GM23338 (cell line): ENCODE measurements around the gene KCTD1. TPM values are rescaled to one million over a fixed set of nuclear protein-coding genes. Genes with fewer than 3 reads are reported as not detected.
A peak's percentile ranks its signal among the peaks of the same experiment; 100 is the strongest.

Experiments
- ATAC-seq: fragments of 200-7000 bp; cut with Tn5 transposase; 3 replicates; pipeline ENCODE4 v1.9.1; 2020
- DNase-seq: peaks from one replicate; pipeline ENCODE4 v3.0.0-alpha.2; 2015; ENCODE audit warnings: low spot score
- H2AFZ ChIP-seq: fragments of 200-600 bp; sonication (generic); 2 replicates; pipeline ENCODE4 v1.8.0; 2016; ENCODE audit warnings: antibody characterized with exemption, mild to moderate bottlenecking, moderate library complexity
- H3F3A ChIP-seq: fragments of 200-600 bp; sonication (generic); replicated peaks from 2 replicates; pipeline ENCODE4 v1.8.0; 2017; ENCODE audit warnings: antibody characterized with exemption, mixed run types, low read depth
- H3K27ac ChIP-seq: fragments of 200-600 bp; sonication (generic); 2 replicates; pipeline ENCODE4 v1.6.1; 2016; ENCODE audit warnings: low read depth
- H3K27me3 ChIP-seq: fragments of 200-600 bp; sonication (generic); 2 replicates; pipeline ENCODE4 v1.8.0; 2016; ENCODE audit warnings: mild to moderate bottlenecking, mixed run types, moderate library complexity; ENCODE audit not compliant: insufficient read depth
- H3K36me3 ChIP-seq: fragments of 200-600 bp; sonication (generic); 2 replicates; pipeline ENCODE4 v1.8.0; 2016; ENCODE audit warnings: mild to moderate bottlenecking; ENCODE audit not compliant: insufficient read depth
- H3K4me1 ChIP-seq: fragments of 200-600 bp; sonication (generic); 2 replicates; pipeline ENCODE4 v1.8.0; 2016; ENCODE audit warnings: mild to moderate bottlenecking, moderate library complexity; ENCODE audit not compliant: insufficient read depth
- H3K4me2 ChIP-seq: fragments of 200-600 bp; sonication (generic); 2 replicates; pipeline ENCODE4 v1.7.1; 2017; ENCODE audit warnings: mixed run types
- H3K4me3 ChIP-seq: fragments of 200-600 bp; sonication (generic); 2 replicates; pipeline ENCODE4 v1.6.1; 2016; ENCODE audit warnings: mixed run types
- H3K79me2 ChIP-seq: fragments of 200-600 bp; sonication (generic); replicated peaks from 2 replicates; pipeline ENCODE4 v1.8.0; 2017; ENCODE audit warnings: mild to moderate bottlenecking; ENCODE audit not compliant: insufficient read depth
- H3K9me2 ChIP-seq: fragments of 200-600 bp; sonication (generic); 2 replicates; pipeline ENCODE4 v1.8.0; 2017; ENCODE audit not compliant: insufficient read depth
- H4K20me1 ChIP-seq: fragments of 200-600 bp; sonication (generic); replicated peaks from 2 replicates; pipeline ENCODE4 v1.8.0; 2017; ENCODE audit warnings: mild to moderate bottlenecking; ENCODE audit not compliant: insufficient read depth
- H3K27ac Mint-ChIP-seq: 2 replicates; pipeline ENCODE4 v1.8.0; 2020; ENCODE audit warnings: inconsistent platforms, mild to moderate bottlenecking, moderate library complexity, mixed read lengths
- H3K27me3 Mint-ChIP-seq: 3 replicates; pipeline ENCODE4 v1.8.0; 2022; ENCODE audit warnings: low read depth, mild to moderate bottlenecking, moderate library complexity, mixed read lengths, inconsistent platforms; ENCODE audit not compliant: insufficient read depth, poor library complexity
- H3K36me3 Mint-ChIP-seq: 3 replicates; pipeline ENCODE4 v1.8.0; 2021; ENCODE audit warnings: low read depth, mild to moderate bottlenecking, inconsistent platforms, moderate library complexity, mixed read lengths
- H3K4me1 Mint-ChIP-seq: 3 replicates; pipeline ENCODE4 v1.8.0; 2020; ENCODE audit warnings: mild to moderate bottlenecking, inconsistent platforms, mixed read lengths
- H3K4me3 Mint-ChIP-seq: 3 replicates; pipeline ENCODE4 v1.8.0; 2021; ENCODE audit warnings: moderate library complexity, mild to moderate bottlenecking, inconsistent platforms, mixed read lengths
- H3K9me3 Mint-ChIP-seq: 3 replicates; pipeline ENCODE4 v1.8.0; 2020; ENCODE audit warnings: moderate library complexity, mild to moderate bottlenecking, inconsistent platforms, mixed read lengths
- CREB1 ChIP-seq: fragments of 250-450 bp; sonication (Bioruptor Pico); IDR thresholded peaks from 2 replicates; pipeline ENCODE4 v1.5.0; 2020; ENCODE audit warnings: low read depth, mild to moderate bottlenecking, moderate library complexity
- CTCF ChIP-seq, 2 experiments: fragments of 200-600 bp in 1 of 2; sonication (generic) in 1 of 2; conservative IDR thresholded peaks; 2 replicates each; pipeline versions ENCODE4 v1.5.1 to v1.6.1; 2016 to 2017; ENCODE audit warnings: antibody characterized with exemption in 2 of 2, low read depth in 2 of 2, mild to moderate bottlenecking in 2 of 2, moderate library complexity in 1 of 2
- ETS1 ChIP-seq: IDR thresholded peaks from 2 replicates; pipeline ENCODE4 v1.6.1; 2016; ENCODE audit warnings: antibody characterized with exemption
- EZH2phosphoT487 ChIP-seq: fragments of 200-600 bp; sonication (generic); IDR thresholded peaks from one replicate; pipeline ENCODE4 v1.8.1; 2018; ENCODE audit warnings: antibody characterized with exemption; ENCODE audit not compliant: unreplicated experiment
- JUNB ChIP-seq: IDR thresholded peaks from one replicate; pipeline ENCODE4 v1.6.1; 2016; ENCODE audit warnings: antibody characterized with exemption; ENCODE audit not compliant: unreplicated experiment
- NANOG ChIP-seq: IDR thresholded peaks from 2 replicates; pipeline ENCODE4 v1.6.1; 2016; ENCODE audit warnings: antibody characterized with exemption, borderline replicate concordance
- REST ChIP-seq: IDR thresholded peaks from one replicate; pipeline ENCODE4 v1.6.1; 2018; ENCODE audit warnings: antibody characterized with exemption; ENCODE audit not compliant: unreplicated experiment
- ZNF114 ChIP-seq: fragments of 250-450 bp; sonication (Bioruptor Pico); IDR thresholded peaks from 2 replicates; pipeline ENCODE4 v1.5.0; 2020; ENCODE audit warnings: mild to moderate bottlenecking, moderate library complexity
- ZNF331 ChIP-seq: fragments of 250-450 bp; sonication (Bioruptor Pico); IDR thresholded peaks from 2 replicates; pipeline ENCODE4 v1.5.0; 2020; ENCODE audit warnings: low read depth, mild to moderate bottlenecking, moderate library complexity
- polyA plus RNA-seq: library from polyadenylated mRNA; unstranded; fragments of >200 nt; fragmentation: Nextera tagmentation; extraction: Ambion mirVana; gene quantifications from 2 replicates; pipeline ENCODE4 v1.2.1, GENCODE V29; 2016
- total RNA-seq: library from RNA; depleted of rRNA; stranded (reverse); fragments of >200 nt; shearing (Covaris generic); gene quantifications from 2 replicates; pipeline ENCODE4 v1.2.3, GENCODE V29; 2014

The KCTD1 gene
- total and polyA plus RNA-seq, 2 experiments from 2014 or later = 7.1 to 20.5 TPM

GRCh38 chr18:26407736-26408601 lies 140.4 kb downstream of the KCTD1 start:
- H3K27ac ChIP-seq = no peak overlapping the region
- no peaks in the 10 kb centered on the region for H4K20me1 ChIP-seq
- DNase-seq (no peak), ATAC-seq (no peak)
- H3K4me3 ChIP-seq = no peak overlapping the region
- peaks cover 2% of the 10 kb centered on the region; the same call in 1 of the 2 replicates for H3K36me3 ChIP-seq
- no peak overlapping the region for H3K4me3 Mint-ChIP-seq
- peaks cover 3% of the 10 kb centered on the region for H3K27me3 Mint-ChIP-seq
- H3K27me3 ChIP-seq = no peaks in the 10 kb centered on the region
- no peak overlapping the region for H2AFZ ChIP-seq
- H3K4me1 Mint-ChIP-seq = peaks cover 23% of the 10 kb centered on the region
- no peaks in the 10 kb centered on the region for H3K79me2 ChIP-seq
- no peak overlapping the region for H3K4me2 ChIP-seq
- no peaks in the 10 kb centered on the region for H3K9me3 Mint-ChIP-seq
- H3F3A ChIP-seq = no peaks in the 10 kb centered on the region
- no peak overlapping the region for H3K27ac Mint-ChIP-seq
- H3K36me3 Mint-ChIP-seq = no peaks in the 10 kb centered on the region
- H3K4me1 ChIP-seq = peaks cover 6% of the 10 kb centered on the region
- TF ChIP-seq CTCF (conservative IDR thresholded peaks at IDR 0.05; ENCODE audit: low read depth in 2 of 2) (no peak), NANOG (no peak)
- 0 out of 2 replicates have a peak, but pooled peaks cover 7% of the 10 kb centered on the region for H3K9me2 ChIP-seq

GRCh38 chr18:26406854-26407517 lies 141.4 kb downstream of the KCTD1 start:
- TF ChIP-seq ZNF114 (CRISPR knock-in tag) (no peak), EZH2phosphoT487 (no peak), NANOG (no peak), ZNF331 (CRISPR knock-in tag) (no peak), ETS1 (no peak), JUNB (no peak), REST (no peak), CREB1 (no peak)
- Mint-ChIP-seq H3K27ac (peak overlapping the region; percentile 84; the same call in 1 of the 2 replicates), H3K4me1 (peaks cover 23% of the 10 kb centered on the region), H3K27me3 (peaks cover 3% of the 10 kb centered on the region), H3K36me3 (no peaks in the 10 kb centered on the region), H3K9me3 (no peaks in the 10 kb centered on the region), H3K4me3 (no peak overlapping the region)
- peaks cover 6% of the 10 kb centered on the region for H3K4me1 ChIP-seq
- H3K9me2 ChIP-seq = 0 out of 2 replicates have a peak, but pooled peaks cover 7% of the 10 kb centered on the region
- H3K27me3 ChIP-seq = no peaks in the 10 kb centered on the region
- no peaks in the 10 kb centered on the region for H3F3A ChIP-seq
- H2AFZ ChIP-seq = peak overlapping the region; percentile 75; the same call in 1 of the 2 replicates
- no peak overlapping the region for H3K4me3 ChIP-seq
- H3K36me3 ChIP-seq = no peaks in the 10 kb centered on the region
- no peaks in the 10 kb centered on the region for H4K20me1 ChIP-seq
- no peak overlapping the region for H3K27ac ChIP-seq
- H3K4me2 ChIP-seq = no peak overlapping the region
- ATAC-seq (peak; percentile 43), DNase-seq (no peak)
- H3K79me2 ChIP-seq = no peaks in the 10 kb centered on the region
